ENCODE data around the gene MARCHF9.

Gene MARCHF9

GRCh38 chr12:57765698-57766463 lies 11.0 kb downstream of the MARCHF9 start:
- TF ChIP-seq CTCF (IDR thresholded peaks at IDR 0.05; ENCODE audit: low read depth, low read length): no peak
- TF ChIP-seq MYC (IDR thresholded peaks at IDR 0.05; ENCODE audit: low read depth, low read length): no peak
- TF ChIP-seq MAX (IDR thresholded peaks at IDR 0.05; ENCODE audit: low read depth, low read length): no peak
- TF ChIP-seq POLR2A (IDR thresholded peaks at IDR 0.05; ENCODE audit: extremely low read depth, insufficient read length): no peak
- peak overlapping the region; percentile 1 for H3K4me3 ChIP-seq (ENCODE audit: low read depth, low read length)
- no peak for DNase-seq (ENCODE audit: low read depth)

- H3K4me3 ChIP-seq (ENCODE audit: low read depth, low read length): peak within 1 kb of the TSS; percentile 1
- TF ChIP-seq MYC (IDR thresholded peaks at IDR 0.05; ENCODE audit: low read depth, low read length): no peak
- TF ChIP-seq POLR2A (IDR thresholded peaks at IDR 0.05; ENCODE audit: extremely low read depth, insufficient read length): no peak
- TF ChIP-seq CTCF (IDR thresholded peaks at IDR 0.05; ENCODE audit: low read depth, low read length): no peak
- no peak for TF ChIP-seq MAX (IDR thresholded peaks at IDR 0.05; ENCODE audit: low read depth, low read length)
- DNase-seq (ENCODE audit: low read depth): peak; percentile 88
Measured at GRCh38 chr12:57766464-57767304, 11.8 kb downstream of the MARCHF9 start, which contains the start of gene CYP27B1. CYP27B1 (minus strand) TSS chr12:57767078; CDS start chr12:57767041, 37 bp downstream.

- H3K4me3 ChIP-seq (ENCODE audit: low read depth, low read length): no peak overlapping the region
- DNase-seq (ENCODE audit: low read depth): no peak
- TF ChIP-seq MAX (IDR thresholded peaks at IDR 0.05; ENCODE audit: low read depth, low read length) (no peak), POLR2A (IDR thresholded peaks at IDR 0.05; ENCODE audit: extremely low read depth, insufficient read length) (no peak), MYC (IDR thresholded peaks at IDR 0.05; ENCODE audit: low read depth, low read length) (no peak), CTCF (IDR thresholded peaks at IDR 0.05; ENCODE audit: low read depth, low read length) (no peak)
Measured at GRCh38 chr12:57767305-57767698, 12.4 kb downstream of the MARCHF9 start.

GRCh38 chr12:57767876-57768275 lies 13.0 kb downstream of the MARCHF9 start:
- DNase-seq (ENCODE audit: low read depth): no peak
- no peak overlapping the region for H3K4me3 ChIP-seq (ENCODE audit: low read depth, low read length)
- no peak for TF ChIP-seq POLR2A (IDR thresholded peaks at IDR 0.05; ENCODE audit: extremely low read depth, insufficient read length)
- TF ChIP-seq MYC (IDR thresholded peaks at IDR 0.05; ENCODE audit: low read depth, low read length): no peak
- TF ChIP-seq MAX (IDR thresholded peaks at IDR 0.05; ENCODE audit: low read depth, low read length): no peak
- no peak for TF ChIP-seq CTCF (IDR thresholded peaks at IDR 0.05; ENCODE audit: low read depth, low read length)

- TF ChIP-seq MYC (IDR thresholded peaks at IDR 0.05; ENCODE audit: low read depth, low read length): no peak
- no peak for TF ChIP-seq POLR2A (IDR thresholded peaks at IDR 0.05; ENCODE audit: extremely low read depth, insufficient read length)
- no peak for TF ChIP-seq CTCF (IDR thresholded peaks at IDR 0.05; ENCODE audit: low read depth, low read length)
- TF ChIP-seq MAX (IDR thresholded peaks at IDR 0.05; ENCODE audit: low read depth, low read length): no peak
- no peak overlapping the region for H3K4me3 ChIP-seq (ENCODE audit: low read depth, low read length)
- DNase-seq (ENCODE audit: low read depth): no peak
Measured at GRCh38 chr12:57769594-57769993, 14.7 kb downstream of the MARCHF9 start.

Data from NB4 (cell line).